ENCODE measurements around the gene KRT13. TPM values are rescaled to one million over a fixed set of nuclear protein-coding genes. Genes with fewer than 3 reads are reported as not detected.

The KRT13 gene
- total RNA-seq, 4 donors from 2014 or later, result 20.7 to 1,501 (median 80.1) TPM

- WGBS, 2 donors (ENCODE audit: low coverage in 1 of 2), result 76 to 92% methylated on average over 2 to 4 of the region's 14 CpGs
- TF ChIP-seq CTCF (IDR thresholded peaks at IDR 0.05) (no peak), POLR2AphosphoS5 (IDR thresholded peaks at IDR 0.05) (no peak), EP300 (IDR thresholded peaks at IDR 0.05) (no peak), POLR2A (IDR thresholded peaks at IDR 0.05) (no peak)
Observed at GRCh38 chr17:41516830-41517283, 11.4 kb upstream of the KRT13 start.

GRCh38 chr17:41516147-41516829 lies 10.9 kb upstream of the KRT13 start:
- ATAC-seq, result no peak
- Histone ChIP-seq H3K36me3 (no peaks in the 10 kb centered on the region), H3K9me3 (no peaks in the 10 kb centered on the region), H3K27me3 (peaks cover 8% of the 10 kb centered on the region), H3K27ac (no peak overlapping the region), H3K4me1 (no peaks in the 10 kb centered on the region), H3K4me3 (no peak overlapping the region)
- 83 to 90% methylated on average over 2 to 3 of the region's 14 CpGs for WGBS, 2 donors (ENCODE audit: low coverage in 1 of 2)
- no peak for TF ChIP-seq CTCF (IDR thresholded peaks at IDR 0.05)
- TF ChIP-seq POLR2A (IDR thresholded peaks at IDR 0.05), result no peak
- no peak for TF ChIP-seq POLR2AphosphoS5 (IDR thresholded peaks at IDR 0.05)
- TF ChIP-seq EP300 (IDR thresholded peaks at IDR 0.05), result no peak

More at GRCh38 chr17:41516830-41517283, 11.4 kb upstream of the KRT13 start:
- Histone ChIP-seq H3K4me1 (no peaks in the 10 kb centered on the region), H3K27ac (no peak overlapping the region), H3K27me3 (peaks cover 9% of the 10 kb centered on the region), H3K36me3 (no peaks in the 10 kb centered on the region), H3K4me3 (no peak overlapping the region), H3K9me3 (no peaks in the 10 kb centered on the region)
- no peak for ATAC-seq

- WGBS, 2 donors (ENCODE audit: low coverage in 1 of 2), result 72 to 95% methylated on average over 4 to 5 of the region's 5 CpGs
- TF ChIP-seq CTCF (IDR thresholded peaks at IDR 0.05) (no peak), POLR2AphosphoS5 (IDR thresholded peaks at IDR 0.05) (no peak), EP300 (IDR thresholded peaks at IDR 0.05) (no peak), POLR2A (IDR thresholded peaks at IDR 0.05) (no peak)
- no peaks in the 10 kb centered on the region for H3K4me1 ChIP-seq
- no peaks in the 10 kb centered on the region for H3K36me3 ChIP-seq
- no peak overlapping the region for H3K4me3 ChIP-seq
- no peak for ATAC-seq
- H3K27ac ChIP-seq, result no peak overlapping the region
- H3K9me3 ChIP-seq, result no peaks in the 10 kb centered on the region
- H3K27me3 ChIP-seq, result no peaks in the 10 kb centered on the region
Observed at GRCh38 chr17:41513168-41513547, 7.7 kb upstream of the KRT13 start.

- ATAC-seq, result no peak
- H3K27ac ChIP-seq, result no peak overlapping the region
- no peaks in the 10 kb centered on the region for H3K36me3 ChIP-seq
- H3K9me3 ChIP-seq, result no peaks in the 10 kb centered on the region
- no peak overlapping the region for H3K4me3 ChIP-seq
- 39 to 64% methylated on average over 2 to 3 of the region's 7 CpGs for WGBS, 2 donors (ENCODE audit: low coverage in 1 of 2)
- no peaks in the 10 kb centered on the region for H3K4me1 ChIP-seq
- no peaks in the 10 kb centered on the region for H3K27me3 ChIP-seq
- TF ChIP-seq POLR2A (IDR thresholded peaks at IDR 0.05), result no peak
- no peak for TF ChIP-seq POLR2AphosphoS5 (IDR thresholded peaks at IDR 0.05)
- no peak for TF ChIP-seq EP300 (IDR thresholded peaks at IDR 0.05)
- no peak for TF ChIP-seq CTCF (IDR thresholded peaks at IDR 0.05)
Observed at GRCh38 chr17:41512546-41513167, 7.2 kb upstream of the KRT13 start.

GRCh38 chr17:41511716-41512115 lies 6.3 kb upstream of the KRT13 start:
- ATAC-seq, result no peak
- no peaks in the 10 kb centered on the region for H3K4me1 ChIP-seq
- no peak overlapping the region for H3K27ac ChIP-seq
- H3K4me3 ChIP-seq, result no peak overlapping the region
- no peaks in the 10 kb centered on the region for H3K36me3 ChIP-seq
- WGBS, 2 donors (ENCODE audit: low coverage in 1 of 2), result 75 to 82% methylated on average over 7 of the region's 10 CpGs
- no peaks in the 10 kb centered on the region for H3K9me3 ChIP-seq
- TF ChIP-seq POLR2AphosphoS5 (IDR thresholded peaks at IDR 0.05), result no peak
- TF ChIP-seq CTCF (IDR thresholded peaks at IDR 0.05), result no peak
- TF ChIP-seq POLR2A (IDR thresholded peaks at IDR 0.05), result no peak
- no peaks in the 10 kb centered on the region for H3K27me3 ChIP-seq

Measured in gastroesophageal sphincter (tissue), 4 donors.